ENCODE results near the gene HSFX3.
"Not testable (repeated sequence)": the region's sequence is repeated elsewhere in the genome, so short reads cannot be mapped to it uniquely, and the experiment has no call there.

The HSFX3 gene

DNA sequence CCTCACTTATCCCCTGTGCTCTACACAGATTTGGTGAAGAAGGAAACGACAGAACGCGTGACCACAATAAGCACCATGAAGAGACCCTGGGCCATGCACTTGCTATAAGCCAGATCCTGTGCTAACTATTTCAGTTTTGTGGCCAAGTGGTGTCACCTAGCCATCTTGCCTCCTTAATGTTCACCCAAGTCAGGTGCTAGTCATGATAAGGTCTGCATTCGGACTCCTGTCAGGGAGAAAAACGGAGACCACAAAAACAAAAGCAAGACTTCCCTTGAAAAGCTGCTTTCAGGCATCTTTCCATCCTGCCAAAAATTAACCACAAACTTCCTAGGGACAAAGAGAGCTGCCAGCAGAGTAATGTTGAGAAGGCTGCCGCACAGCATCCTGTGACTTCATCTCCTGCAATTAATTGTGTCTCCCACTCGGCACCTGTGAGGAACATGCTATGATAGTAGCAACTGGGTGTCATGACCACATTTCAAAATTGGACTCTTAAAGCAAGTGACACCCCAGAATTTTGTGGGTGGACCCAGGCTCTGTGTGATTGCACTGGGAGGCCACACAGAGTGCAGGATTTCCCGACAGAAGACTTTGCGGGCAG lies 35.8 kb downstream of the HSFX3 start:
- no peak for DNase-seq

DNA sequence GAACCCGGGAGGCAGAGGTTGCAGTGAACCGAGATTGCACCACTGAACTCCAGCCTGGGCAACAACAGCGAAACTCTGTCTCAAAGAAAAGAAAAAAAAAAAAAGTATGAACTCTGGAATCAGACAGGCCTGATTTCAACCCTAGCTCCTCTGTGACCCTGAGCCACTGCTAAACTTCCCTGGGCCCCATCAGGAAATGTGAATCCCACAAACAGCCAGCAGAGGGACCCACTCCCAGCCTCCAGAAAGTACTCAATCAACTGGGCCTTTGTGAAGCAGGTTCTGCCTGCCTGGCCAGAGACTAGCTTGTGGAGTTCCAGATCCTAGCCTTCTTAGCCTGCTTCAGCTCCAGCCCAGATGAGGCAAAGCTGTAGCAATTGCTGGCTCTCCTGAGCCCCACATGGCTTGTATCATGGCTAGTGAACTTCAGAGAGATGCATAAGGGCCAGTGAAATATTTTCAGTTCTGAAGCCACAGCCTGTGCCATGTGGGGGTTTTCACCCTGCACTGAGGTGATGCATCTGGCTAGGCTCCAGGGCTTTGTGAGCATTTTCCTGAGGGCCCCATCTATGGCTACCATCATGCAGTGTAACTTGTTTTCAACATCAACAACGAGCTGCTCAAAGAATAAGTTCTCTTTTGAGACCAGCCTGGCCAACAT lies 37.4 kb downstream of the HSFX3 start:
- DNase-seq: peak; percentile 60

DNA sequence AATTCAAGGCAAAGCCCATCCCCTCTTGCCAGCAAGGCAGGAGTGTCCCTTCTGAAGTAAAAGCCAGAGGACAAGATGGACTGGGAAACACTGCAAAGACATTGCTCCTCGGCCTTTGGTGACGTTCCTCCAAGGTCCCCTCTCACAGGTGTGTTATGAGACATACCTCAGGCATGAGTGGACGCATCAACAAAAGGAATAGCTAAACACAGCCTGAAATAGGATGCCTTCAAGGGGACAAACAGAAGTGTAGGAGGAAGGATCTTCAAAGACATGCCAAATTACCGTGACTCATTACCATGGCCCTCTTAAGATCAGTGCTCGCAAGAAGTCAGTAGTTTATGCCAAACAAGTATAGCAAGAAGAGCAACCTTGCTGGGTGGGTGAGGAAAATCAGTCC lies 38.6 kb downstream of the HSFX3 start:
- DNase-seq: no peak

DNA sequence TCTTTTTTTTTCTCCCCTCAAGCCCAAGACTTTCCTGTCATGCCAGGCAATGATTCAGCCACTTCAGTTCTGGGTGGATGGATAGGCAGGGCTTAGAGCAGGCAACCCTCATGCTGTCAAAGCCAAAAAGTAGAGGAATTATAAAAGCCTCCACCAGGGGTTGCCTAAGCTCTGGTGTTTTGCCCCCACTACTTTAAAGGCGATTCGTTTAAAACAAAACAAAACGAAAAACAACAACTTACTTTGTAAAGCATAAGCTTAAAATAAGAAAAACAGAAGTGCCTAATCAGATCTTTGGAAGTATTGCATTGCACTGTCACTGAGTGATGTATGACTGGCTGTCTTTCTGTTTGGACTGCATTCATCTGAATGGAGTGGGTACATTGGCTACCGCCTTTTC lies 39.3 kb downstream of the HSFX3 start:
- DNase-seq: no peak

DNA sequence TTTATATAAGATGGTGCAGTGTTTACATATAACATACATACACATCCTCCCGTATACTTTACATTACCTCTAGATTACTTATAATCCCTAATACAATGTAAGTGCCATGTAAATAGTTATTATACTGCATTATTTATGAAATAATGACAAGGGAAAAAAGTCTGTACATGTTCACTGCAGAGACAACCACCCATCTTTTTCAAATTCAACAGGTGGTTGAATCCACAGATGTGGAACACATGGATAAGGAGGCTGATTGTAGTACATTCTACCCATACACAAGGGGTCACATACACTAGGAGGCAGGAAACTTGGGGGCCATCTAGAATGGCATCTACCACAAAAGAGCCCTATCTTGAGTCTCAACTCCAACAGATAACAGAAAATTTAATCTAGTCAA lies 41.3 kb downstream of the HSFX3 start:
- no peak for DNase-seq

DNA sequence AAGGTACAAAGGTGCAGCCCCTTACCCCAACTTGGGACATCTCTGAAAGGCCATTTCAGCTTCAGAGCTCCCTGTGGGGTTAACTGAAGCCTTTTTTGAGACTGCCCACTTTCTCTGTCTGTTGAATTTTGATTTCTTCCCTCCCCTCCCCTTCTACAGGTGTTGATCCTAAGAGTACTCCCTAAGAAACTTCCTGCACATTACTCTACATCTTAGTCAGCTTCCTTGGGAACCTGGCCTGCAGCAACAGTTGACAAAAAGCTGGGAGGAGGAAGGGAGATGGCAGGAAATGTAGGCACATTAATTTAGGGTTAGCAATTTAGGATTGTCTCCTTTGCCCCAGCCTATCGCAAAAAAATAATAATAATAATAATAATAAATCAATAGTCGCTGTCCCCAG lies 43.4 kb downstream of the HSFX3 start:
- DNase-seq: no peak

DNA sequence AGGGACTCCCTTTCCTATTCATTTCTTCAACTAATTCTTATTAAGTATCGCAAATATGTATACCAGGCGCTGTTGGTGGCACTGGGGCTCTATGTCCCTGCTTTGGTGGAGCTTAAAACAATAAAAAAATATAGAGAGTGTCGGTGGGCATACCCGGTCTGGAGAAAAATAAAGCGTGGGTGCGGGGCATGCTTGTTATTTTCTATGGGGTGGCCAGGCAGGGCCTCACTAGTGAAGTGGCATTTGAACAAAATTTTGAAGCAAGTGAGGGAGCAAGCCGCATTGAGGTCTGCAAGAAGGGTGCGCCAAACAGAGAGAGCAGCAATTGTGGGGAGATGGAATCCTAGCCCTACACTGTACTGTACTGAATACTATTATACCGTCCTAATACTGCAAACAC lies 44.1 kb downstream of the HSFX3 start:
- DNase-seq: no peak

DNA sequence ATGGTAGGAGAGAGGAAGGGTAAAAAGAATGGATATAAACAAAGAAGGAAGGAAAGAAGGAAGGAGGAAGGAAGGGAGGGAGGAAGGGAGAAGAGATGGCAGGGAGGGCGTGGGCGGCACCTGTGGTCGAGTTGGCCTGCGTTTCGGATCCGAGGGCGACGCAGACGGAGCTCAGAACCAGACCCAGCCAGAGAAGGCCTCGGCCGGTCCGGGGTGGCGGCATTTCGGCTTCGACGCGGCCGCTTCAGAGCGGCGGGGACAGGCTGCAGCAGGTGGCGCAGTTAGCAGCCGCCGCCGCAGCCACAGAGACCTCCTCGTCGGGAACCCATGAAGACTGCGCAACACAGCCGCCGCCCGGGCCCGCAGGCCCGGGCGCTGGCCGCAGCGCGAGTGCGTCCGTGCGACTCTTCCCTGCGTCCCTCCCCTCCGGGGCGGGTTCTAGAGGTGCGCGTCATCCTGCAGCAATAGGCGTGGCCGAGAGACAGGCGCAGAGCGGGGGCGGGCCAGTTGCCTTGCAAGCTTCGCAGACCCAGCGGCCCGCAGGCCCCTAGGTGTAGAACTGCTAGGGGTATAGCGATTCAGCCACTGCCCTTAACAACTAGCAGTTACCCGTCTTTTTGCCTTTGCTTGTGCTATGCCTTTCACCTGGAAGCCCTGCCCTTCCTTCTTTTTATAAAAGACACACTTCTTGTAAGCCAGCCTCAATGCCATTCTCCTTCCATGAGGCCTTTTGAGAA lies 44.6 kb downstream of the HSFX3 start, which contains the start of gene IDS:
Gene IDS, minus strand, starts transcription at position 392 of the 737 bp plus-strand sequence. Its CDS starts 169 bp downstream, at position 223.
- DNase-seq: peak; percentile 88

DNA sequence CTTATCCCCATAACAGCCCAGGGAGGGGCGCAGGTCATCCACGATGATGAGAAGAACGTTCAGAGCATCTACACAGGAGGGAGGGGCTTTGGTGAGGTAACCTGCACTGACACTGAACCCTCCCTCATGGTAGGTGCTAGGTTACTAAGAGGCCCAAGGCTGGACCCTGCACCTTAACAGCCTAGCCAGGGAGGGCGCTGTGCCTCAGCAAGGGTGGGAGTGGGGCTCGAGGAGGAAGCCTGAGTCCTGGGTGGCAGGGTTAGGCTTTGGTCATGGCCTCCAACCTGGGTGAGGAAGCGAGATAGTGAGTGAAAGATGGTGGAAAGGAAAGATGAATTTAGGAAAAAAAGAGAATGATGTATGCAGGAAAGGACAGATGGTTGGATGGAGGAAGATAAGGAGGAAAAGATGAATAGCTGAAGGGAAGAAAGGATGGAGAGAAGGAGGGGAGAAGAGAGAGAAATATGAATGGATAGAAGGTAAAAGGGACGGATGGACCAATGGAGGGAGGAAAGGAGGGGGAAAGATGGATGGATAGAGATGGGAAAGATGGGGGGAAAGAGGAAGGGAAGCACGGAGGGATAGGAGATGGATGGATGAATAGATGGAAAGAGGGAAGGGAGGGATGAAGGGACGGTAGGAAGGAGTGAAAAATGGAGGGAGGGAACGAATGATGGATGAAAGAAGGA lies 45.4 kb downstream of the HSFX3 start:
- peak; percentile 70 for DNase-seq

DNA sequence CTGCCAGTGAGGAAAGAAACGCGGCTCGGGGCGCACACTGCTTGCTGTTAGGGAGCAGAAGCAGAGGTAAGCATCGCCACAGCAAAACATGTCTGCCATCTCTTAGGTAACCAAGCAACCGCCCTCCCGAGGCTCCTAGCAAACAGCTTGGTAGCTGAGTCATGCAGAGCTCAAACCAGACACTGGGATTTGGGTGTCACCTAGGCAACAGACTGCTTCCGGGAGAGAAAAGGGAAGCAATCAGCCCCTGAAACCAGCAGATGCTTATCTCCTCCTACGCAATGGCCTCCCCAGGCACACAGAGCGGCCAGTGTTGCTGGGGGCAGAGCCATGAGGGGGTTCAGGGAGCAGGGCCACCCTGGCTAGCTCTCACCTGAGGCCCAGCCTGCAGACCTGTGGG lies 46.3 kb downstream of the HSFX3 start:
- peak; percentile 62 for DNase-seq

DNA sequence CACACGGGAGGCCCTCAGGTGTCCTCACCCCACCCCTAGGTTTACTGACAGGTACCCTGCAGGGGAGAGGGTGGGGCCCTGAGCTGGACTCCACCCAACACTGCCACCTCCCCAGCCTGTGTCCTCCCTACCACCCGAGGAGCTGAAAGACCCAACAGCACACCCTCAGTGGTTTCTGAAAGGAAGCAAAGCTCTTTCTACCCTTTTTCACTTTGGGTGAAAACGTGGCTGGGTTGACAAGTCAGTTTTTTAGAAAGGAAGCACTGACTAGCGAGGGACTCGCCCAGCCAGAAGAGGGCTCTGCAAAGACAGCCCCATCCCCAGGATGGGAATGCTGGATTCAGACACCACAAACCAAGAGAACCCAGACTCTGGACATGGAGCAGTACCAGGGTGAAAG lies 46.8 kb downstream of the HSFX3 start:
- DNase-seq: not testable (repeated sequence)

DNA sequence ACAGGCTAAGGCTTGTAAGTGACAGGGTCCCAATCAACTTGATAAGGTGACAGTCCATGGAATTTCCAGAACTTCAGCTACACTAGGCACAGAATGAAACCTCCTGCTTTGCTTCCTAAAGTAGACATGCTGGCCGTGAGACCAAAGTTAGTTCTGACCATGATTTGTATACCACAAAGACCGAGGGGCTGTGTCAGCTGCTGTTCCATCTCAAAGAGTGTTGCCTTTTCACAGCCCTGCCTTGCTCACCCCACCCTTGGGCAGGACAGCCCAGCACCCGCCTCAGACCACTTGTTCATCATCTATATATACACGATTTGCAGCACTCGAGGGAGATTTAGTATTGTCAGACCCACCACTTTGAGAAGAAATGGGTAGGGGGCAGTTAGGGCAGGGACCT lies 50.0 kb downstream of the HSFX3 start:
- DNase-seq: no peak

DNA sequence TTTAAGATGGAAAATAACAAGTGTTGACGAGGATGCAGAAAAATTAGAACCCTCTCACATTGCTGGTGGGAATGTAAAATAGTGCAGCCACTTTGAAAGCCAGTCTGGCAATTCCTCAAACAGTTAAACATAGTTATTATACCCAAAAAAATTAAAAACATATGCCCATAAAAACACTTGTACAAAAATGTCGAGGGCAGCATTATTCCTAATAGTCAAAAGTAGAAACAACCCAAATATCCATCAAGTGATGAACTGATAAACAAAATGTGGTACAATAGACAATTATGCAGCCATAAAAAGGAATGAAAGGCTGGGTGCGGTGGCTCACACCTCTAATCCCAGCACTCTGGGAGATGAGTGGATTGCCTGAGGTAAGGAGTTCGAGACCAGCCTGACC lies 51.0 kb downstream of the HSFX3 start:
- DNase-seq: no peak
